Bronchial epithelial cell (primary cell): Measurements from ENCODE around the gene NUMBL. TPM values are rescaled to one million over a fixed set of nuclear protein-coding genes. Genes with fewer than 3 reads are reported as not detected.
A peak's percentile ranks its signal among the peaks of the same experiment; 100 is the strongest.

ENCODE experiments used
- DNase-seq: peaks from one replicate; pipeline ENCODE4 v3.0.0-alpha.2; 2010; ENCODE audit warnings: low read depth
- FAIRE-seq: peaks from 2 replicates; lab custom pipeline; 2011; peaks lifted over from hg19 to GRCh38; lab: Jason Lieb, UNC
- H3K27me3 ChIP-seq: 2 replicates; pipeline ENCODE4 v1.5.1; 2011; ENCODE audit warnings: low read length; ENCODE audit not compliant: control insufficient read depth, insufficient read depth
- H3K36me3 ChIP-seq: 2 replicates; pipeline ENCODE4 v1.5.1; 2011; ENCODE audit warnings: low read length; ENCODE audit not compliant: control insufficient read depth, insufficient read depth
- H3K4me3 ChIP-seq: 2 replicates; pipeline ENCODE4 v1.5.1; 2011; ENCODE audit warnings: mild to moderate bottlenecking, low read depth, low read length, control low read depth
- CTCF ChIP-seq: IDR thresholded peaks from 2 replicates; pipeline ENCODE4 v1.5.1; 2011; ENCODE audit warnings: mild to moderate bottlenecking, moderate library complexity, low read length, control low read depth, inconsistent platforms; ENCODE audit not compliant: insufficient read depth, severe bottlenecking
- total RNA-seq: library from RNA; depleted of rRNA; stranded (reverse); fragments of >200 nt; gene quantifications from 2 replicates; pipeline ENCODE4 v1.2.1, GENCODE V29; 2014

Gene NUMBL
- total RNA-seq, 1 donor from 2014 or later: 8.4 TPM

GRCh38 chr19:40642757-40643305 is 47.6 kb downstream of the NUMBL start:
- H3K27me3 ChIP-seq: no peaks in the 10 kb centered on the region
- H3K36me3 ChIP-seq: no peaks in the 10 kb centered on the region
- TF ChIP-seq CTCF: no peak
- no peak overlapping the region for H3K4me3 ChIP-seq
- DNase-seq (no peak), FAIRE-seq (no peak)

- FAIRE-seq (no peak), DNase-seq (no peak)
- Histone ChIP-seq H3K4me3 (no peak overlapping the region), H3K27me3 (no peaks in the 10 kb centered on the region), H3K36me3 (no peaks in the 10 kb centered on the region)
- no peak for TF ChIP-seq CTCF
Measured at GRCh38 chr19:40642051-40642706, 48.3 kb downstream of the NUMBL start.

GRCh38 chr19:40641281-40641680 is 49.2 kb downstream of the NUMBL start:
- Histone ChIP-seq H3K36me3 (no peaks in the 10 kb centered on the region), H3K4me3 (no peak overlapping the region), H3K27me3 (no peaks in the 10 kb centered on the region)
- no peak for DNase-seq
- no peak for FAIRE-seq
- TF ChIP-seq CTCF: no peak

GRCh38 chr19:40640744-40641143 is 49.7 kb downstream of the NUMBL start:
- no peak for TF ChIP-seq CTCF
- no peak overlapping the region for H3K4me3 ChIP-seq
- FAIRE-seq: no peak
- H3K27me3 ChIP-seq: no peaks in the 10 kb centered on the region
- H3K36me3 ChIP-seq: no peaks in the 10 kb centered on the region
- DNase-seq: peak; percentile 17

- TF ChIP-seq CTCF: no peak
- Histone ChIP-seq H3K36me3 (no peaks in the 10 kb centered on the region), H3K27me3 (no peaks in the 10 kb centered on the region), H3K4me3 (no peak overlapping the region)
- DNase-seq: no peak
- no peak for FAIRE-seq
Measured at GRCh38 chr19:40639638-40639982, 50.8 kb downstream of the NUMBL start.

- no peak for TF ChIP-seq CTCF
- no peaks in the 10 kb centered on the region for H3K36me3 ChIP-seq
- FAIRE-seq (no peak), DNase-seq (no peak)
- H3K4me3 ChIP-seq: no peak overlapping the region
- no peaks in the 10 kb centered on the region for H3K27me3 ChIP-seq
Measured at GRCh38 chr19:40638327-40638726, 52.1 kb downstream of the NUMBL start.
